HepG2 (cell line): ENCODE measurements around the gene ZNF513. TPM values are rescaled to one million over a fixed set of nuclear protein-coding genes. Genes with fewer than 3 reads are reported as not detected.

Experiments
- GATAD2A ChIP-seq: IDR thresholded peaks from 2 replicates; pipeline ENCODE4 v1.6.1; 2016
- HMG20B ChIP-seq: conservative IDR thresholded peaks from 2 replicates; pipeline ENCODE4 v1.6.1; 2016; ENCODE audit warnings: missing genetic modification reagents, missing compliant biosample characterization
- HOXA5 ChIP-seq: sonication (generic); formaldehyde crosslinking; IDR thresholded peaks from 2 replicates; pipeline ENCODE4 v1.4.0; 2020; ENCODE audit warnings: missing genetic modification reagents
- IRX3 ChIP-seq: sonication (generic); formaldehyde crosslinking; IDR thresholded peaks from 2 replicates; pipeline ENCODE4 v1.8.1; 2023; ENCODE audit warnings: mild to moderate bottlenecking, low read depth, missing genetic modification reagents, borderline replicate concordance
- KAT8 ChIP-seq: IDR thresholded peaks from 2 replicates; pipeline ENCODE4 v1.6.1; 2016; ENCODE audit warnings: missing genetic modification reagents, missing compliant biosample characterization
- KLF9 ChIP-seq: IDR thresholded peaks from 2 replicates; pipeline ENCODE4 v1.6.1; 2016; ENCODE audit warnings: low read depth
- MED8 ChIP-seq: sonication (generic); formaldehyde crosslinking; IDR thresholded peaks from 2 replicates; pipeline ENCODE4 v1.8.1; 2023; ENCODE audit warnings: mild to moderate bottlenecking, missing genetic modification reagents; ENCODE audit not compliant: insufficient replicate concordance
- PCBP2 ChIP-seq: fragments of 200-400 bp; formaldehyde crosslinking; optimal IDR thresholded peaks from 2 replicates; pipeline ENCODE3; 2018; ENCODE audit warnings: low read length, low read depth; ENCODE audit not compliant: poor library complexity, severe bottlenecking
- SIX4 ChIP-seq: sonication (generic); formaldehyde crosslinking; IDR thresholded peaks from 2 replicates; pipeline ENCODE4 v1.4.0; 2020; ENCODE audit warnings: missing genetic modification reagents
- TAF1 ChIP-seq: sonication (generic); formaldehyde crosslinking; IDR thresholded peaks from 2 replicates; pipeline ENCODE4 v1.4.0; 2020; ENCODE audit warnings: missing genetic modification reagents
- YEATS4 ChIP-seq: sonication (generic); formaldehyde crosslinking; IDR thresholded peaks from 2 replicates; pipeline ENCODE4 v1.4.0; 2020; ENCODE audit warnings: missing genetic modification reagents, borderline replicate concordance
- ZFP90 ChIP-seq: sonication (generic); formaldehyde crosslinking; IDR thresholded peaks from 2 replicates; pipeline ENCODE4 v1.8.0; 2022; ENCODE audit warnings: missing genetic modification reagents, mild to moderate bottlenecking, inconsistent platforms, borderline replicate concordance
- ZKSCAN5 ChIP-seq: sonication (generic); formaldehyde crosslinking; IDR thresholded peaks from 2 replicates; pipeline ENCODE4 v1.5.1; 2020; ENCODE audit warnings: mild to moderate bottlenecking, missing genetic modification reagents
- ZNF205 ChIP-seq: IDR thresholded peaks from 2 replicates; pipeline ENCODE4 v1.6.1; 2018; ENCODE audit warnings: missing biosample characterization, missing genetic modification reagents
- ZNF484 ChIP-seq: sonication (generic); formaldehyde crosslinking; IDR thresholded peaks from 2 replicates; pipeline ENCODE4 v1.5.1; 2020; ENCODE audit warnings: mild to moderate bottlenecking, low read depth, missing genetic modification reagents, borderline replicate concordance
- ZNF619 ChIP-seq: sonication (generic); formaldehyde crosslinking; IDR thresholded peaks from 2 replicates; pipeline ENCODE4 v1.4.0; 2020; ENCODE audit warnings: mild to moderate bottlenecking, missing genetic modification reagents
- ZNF792 ChIP-seq: IDR thresholded peaks from 2 replicates; pipeline ENCODE4 v1.6.1; 2016
- polyA plus RNA-seq, 8 experiments: library from polyadenylated mRNA; depleted of rRNA in 3 of 8; stranded (reverse) in 7 of 8; unstranded in 1 of 8; fragments of >200 nt; fragmentation: Illumina TruSeq in 4 of 8; extraction: Trizol in 4 of 8; gene quantifications; 2 replicates each; pipeline versions ENCODE4 v1.2.1 to v1.2.3, GENCODE V29; 2011 to 2016; ENCODE audit warnings: low read depth in 4 of 8, missing spikeins in 1 of 8, mixed read lengths in 1 of 8; ENCODE audit not compliant: insufficient read depth in 1 of 8
- total RNA-seq, 5 experiments: library from RNA; depleted of rRNA; stranded (reverse); fragments of >200 nt; fragmentation: Illumina TruSeq; extraction: Trizol; gene quantifications; 2 replicates each; pipeline ENCODE4 v1.2.3, GENCODE V29; 2016; ENCODE audit warnings: low read depth in 1 of 5
- TF ChIP-seq, protein P1 (sequence below): IDR thresholded peaks from 2 replicates; pipeline ENCODE4 v1.6.1; 2016; ENCODE audit warnings: missing genetic modification reagents, missing compliant biosample characterization
- TF ChIP-seq, protein P2 (sequence below): IDR thresholded peaks from 2 replicates; pipeline ENCODE4 v1.6.1; 2016; ENCODE audit warnings: mild to moderate bottlenecking
- TF ChIP-seq, protein P3 (sequence below): sonication (generic); formaldehyde crosslinking; IDR thresholded peaks from 2 replicates; pipeline ENCODE4 v1.4.0; 2020; ENCODE audit warnings: mild to moderate bottlenecking, missing genetic modification reagents
- TF ChIP-seq, protein P4 (sequence below): sonication (generic); formaldehyde crosslinking; IDR thresholded peaks from 2 replicates; pipeline ENCODE4 v1.8.0; 2022; ENCODE audit warnings: missing genetic modification reagents, low read depth, mild to moderate bottlenecking, borderline replicate concordance

ZNF513 gene
- total and polyA plus RNA-seq, 2 of the 13 experiments (the other 11 are each of a cell fraction or from before 2014, with no cell fraction given) = 4.9 to 6.3 TPM

DNA sequence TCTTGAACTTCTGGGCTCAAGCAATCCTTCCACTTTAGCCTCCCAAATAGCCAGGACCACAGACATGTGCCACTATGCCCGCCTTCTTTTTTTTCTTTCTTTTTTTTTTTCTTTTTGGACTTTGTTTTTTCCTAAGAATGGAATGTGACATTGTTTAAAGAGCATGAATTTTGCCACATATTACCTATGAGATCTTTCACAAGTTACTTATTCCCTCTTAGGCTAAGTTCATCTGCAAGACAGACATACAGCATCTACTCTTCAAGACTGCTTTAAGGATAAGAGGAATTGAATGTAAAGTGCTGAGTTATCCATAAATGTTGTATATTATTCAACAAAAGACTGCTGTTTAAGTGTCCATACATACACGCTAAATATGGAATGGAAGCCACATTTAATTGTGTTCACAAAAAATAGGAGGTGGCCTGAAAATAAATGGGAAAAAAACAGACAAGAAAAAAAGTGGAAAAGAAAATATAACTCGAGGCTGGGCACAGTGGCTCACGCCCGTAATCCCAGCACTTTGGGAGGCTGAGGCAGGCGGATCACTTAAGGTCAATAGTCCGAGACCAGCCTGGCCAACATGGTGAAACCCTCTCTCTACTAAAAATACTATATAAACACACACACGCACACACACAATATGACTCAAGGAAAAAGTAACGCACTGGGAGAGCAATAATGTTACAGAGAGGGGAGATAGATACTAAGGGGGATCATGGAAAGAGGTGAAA lies 32.1 kb upstream of the ZNF513 start (continued):
- TF ChIP-seq ZNF484 (CRISPR knock-in tag) (no peak), KLF9 (no peak), ZKSCAN5 (CRISPR knock-in tag) (no peak), SIX4 (CRISPR knock-in tag) (no peak), PCBP2 (no peak), ZNF619 (CRISPR knock-in tag) (no peak), ZNF205 (no peak), HOXA5 (no peak), KAT8 (CRISPR knock-in tag) (0 out of 2 replicates have a peak, but pooled peaks have one; percentile 41), GATAD2A (CRISPR knock-in tag) (peak; percentile 41; the same call in 1 of the 2 replicates), HMG20B (CRISPR knock-in tag) (no peak), YEATS4 (CRISPR knock-in tag) (0 out of 2 replicates have a peak, but pooled peaks have one; percentile 54), ZFP90 (no peak), MED8 (CRISPR knock-in tag) (no peak), ZNF792 (CRISPR knock-in tag) (0 out of 2 replicates have a peak, but pooled peaks have one; percentile 60), TAF1 (CRISPR knock-in tag) (no peak), IRX3 (CRISPR knock-in tag) (no peak)
- TF ChIP-seq, protein P1, sequence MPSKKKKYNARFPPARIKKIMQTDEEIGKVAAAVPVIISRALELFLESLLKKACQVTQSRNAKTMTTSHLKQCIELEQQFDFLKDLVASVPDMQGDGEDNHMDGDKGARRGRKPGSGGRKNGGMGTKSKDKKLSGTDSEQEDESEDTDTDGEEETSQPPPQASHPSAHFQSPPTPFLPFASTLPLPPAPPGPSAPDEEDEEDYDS (CRISPR knock-in tag) = peak; percentile 39; the same call in 1 of the 2 replicates
- TF ChIP-seq, protein P2, sequence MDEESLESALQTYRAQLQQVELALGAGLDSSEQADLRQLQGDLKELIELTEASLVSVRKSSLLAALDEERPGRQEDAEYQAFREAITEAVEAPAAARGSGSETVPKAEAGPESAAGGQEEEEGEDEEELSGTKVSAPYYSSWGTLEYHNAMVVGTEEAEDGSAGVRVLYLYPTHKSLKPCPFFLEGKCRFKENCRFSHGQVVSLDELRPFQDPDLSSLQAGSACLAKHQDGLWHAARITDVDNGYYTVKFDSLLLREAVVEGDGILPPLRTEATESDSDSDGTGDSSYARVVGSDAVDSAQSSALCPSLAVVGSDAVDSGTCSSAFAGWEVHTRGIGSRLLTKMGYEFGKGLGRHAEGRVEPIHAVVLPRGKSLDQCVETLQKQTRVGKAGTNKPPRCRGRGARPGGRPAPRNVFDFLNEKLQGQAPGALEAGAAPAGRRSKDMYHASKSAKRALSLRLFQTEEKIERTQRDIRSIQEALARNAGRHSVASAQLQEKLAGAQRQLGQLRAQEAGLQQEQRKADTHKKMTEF (CRISPR knock-in tag) = 0 out of 2 replicates have a peak, but pooled peaks have one; percentile 43
- TF ChIP-seq, protein P3, sequence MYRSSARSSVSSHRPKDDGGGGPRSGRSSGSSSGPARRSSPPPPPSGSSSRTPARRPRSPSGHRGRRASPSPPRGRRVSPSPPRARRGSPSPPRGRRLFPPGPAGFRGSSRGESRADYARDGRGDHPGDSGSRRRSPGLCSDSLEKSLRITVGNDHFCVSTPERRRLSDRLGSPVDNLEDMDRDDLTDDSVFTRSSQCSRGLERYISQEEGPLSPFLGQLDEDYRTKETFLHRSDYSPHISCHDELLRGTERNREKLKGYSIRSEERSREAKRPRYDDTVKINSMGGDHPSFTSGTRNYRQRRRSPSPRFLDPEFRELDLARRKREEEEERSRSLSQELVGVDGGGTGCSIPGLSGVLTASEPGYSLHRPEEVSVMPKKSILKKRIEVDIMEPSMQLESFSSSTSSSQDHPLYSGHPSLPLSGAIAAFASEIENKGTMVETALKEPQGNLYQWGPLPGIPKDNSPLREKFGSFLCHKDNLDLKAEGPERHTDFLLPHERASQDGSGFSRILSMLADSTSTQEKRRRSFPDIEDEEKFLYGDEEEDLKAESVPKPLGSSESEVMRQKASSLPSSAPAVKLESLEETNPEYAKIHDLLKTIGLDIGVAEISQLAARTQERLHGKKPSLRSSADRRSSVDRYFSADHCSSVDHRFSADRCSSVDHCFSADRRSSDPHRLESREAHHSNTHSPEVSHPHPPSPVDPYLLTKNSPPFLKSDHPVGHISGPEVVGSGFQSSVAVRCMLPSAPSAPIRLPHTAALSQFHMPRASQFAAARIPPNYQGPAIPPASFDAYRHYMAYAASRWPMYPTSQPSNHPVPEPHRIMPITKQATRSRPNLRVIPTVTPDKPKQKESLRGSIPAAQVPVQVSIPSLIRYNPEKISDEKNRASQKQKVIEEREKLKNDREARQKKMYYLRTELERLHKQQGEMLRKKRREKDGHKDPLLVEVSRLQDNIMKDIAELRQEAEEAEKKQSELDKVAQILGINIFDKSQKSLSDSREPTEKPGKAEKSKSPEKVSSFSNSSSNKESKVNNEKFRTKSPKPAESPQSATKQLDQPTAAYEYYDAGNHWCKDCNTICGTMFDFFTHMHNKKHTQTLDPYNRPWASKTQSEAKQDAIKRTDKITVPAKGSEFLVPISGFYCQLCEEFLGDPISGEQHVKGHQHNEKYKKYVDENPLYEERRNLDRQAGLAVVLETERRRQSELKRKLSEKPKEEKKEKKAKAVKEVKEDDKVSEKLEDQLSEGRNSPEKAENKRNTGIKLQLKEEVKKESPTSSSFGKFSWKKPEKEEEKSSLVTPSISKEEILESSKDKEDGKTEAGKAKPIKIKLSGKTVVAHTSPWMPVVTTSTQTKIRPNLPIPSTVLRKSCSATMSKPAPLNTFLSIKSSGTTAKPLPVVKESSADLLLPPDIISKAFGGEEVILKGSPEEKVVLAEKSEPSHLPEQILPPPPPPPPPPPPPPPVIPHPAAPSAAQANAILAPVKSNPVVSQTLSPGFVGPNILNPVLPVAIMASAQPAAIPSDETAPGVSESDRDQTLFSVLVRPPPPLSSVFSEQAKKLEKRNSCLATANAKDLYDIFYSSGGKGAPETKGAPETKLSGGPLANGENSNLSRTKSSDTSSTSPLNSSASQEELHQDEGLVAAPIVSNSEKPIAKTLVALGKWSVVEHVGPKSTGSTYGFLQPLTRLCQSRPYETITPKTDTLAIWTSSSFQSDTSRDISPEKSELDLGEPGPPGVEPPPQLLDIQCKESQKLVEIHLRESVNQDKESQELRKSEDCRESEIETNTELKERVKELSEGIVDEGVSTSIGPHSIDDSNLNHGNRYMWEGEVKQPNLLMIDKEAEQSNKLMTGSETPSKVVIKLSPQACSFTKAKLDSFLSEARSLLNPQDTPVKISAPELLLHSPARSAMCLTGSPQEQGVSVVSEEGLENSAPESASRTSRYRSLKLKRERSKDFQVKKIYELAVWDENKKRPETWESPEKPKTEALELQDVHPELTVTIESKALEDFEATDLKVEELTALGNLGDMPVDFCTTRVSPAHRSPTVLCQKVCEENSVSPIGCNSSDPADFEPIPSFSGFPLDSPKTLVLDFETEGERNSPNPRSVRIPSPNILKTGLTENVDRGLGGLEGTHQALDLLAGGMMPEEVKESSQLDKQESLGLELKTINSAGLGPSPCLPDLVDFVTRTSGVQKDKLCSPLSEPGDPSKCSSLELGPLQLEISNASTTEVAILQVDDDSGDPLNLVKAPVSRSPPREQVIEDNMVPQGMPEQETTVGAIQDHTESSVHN = no peak
- TF ChIP-seq, protein P4, sequence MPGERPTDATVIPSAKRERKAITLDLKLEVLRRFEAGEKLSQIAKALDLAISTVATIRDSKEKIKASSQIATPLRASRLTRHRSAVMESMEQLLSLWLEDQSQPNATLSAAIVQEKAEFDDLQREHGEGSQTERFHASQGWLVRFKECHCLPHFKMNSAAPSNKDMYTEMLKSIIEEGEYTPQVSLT (CRISPR knock-in tag) = no peak
